ENCODE results near the gene RADIL.

Gene RADIL

GRCh38 chr7:4841836-4842235, 41.7 kb downstream of the RADIL start:
- DNase-seq (ENCODE audit: low read depth, low spot score), result no peak
- no peak for TF ChIP-seq CTCF (IDR thresholded peaks at IDR 0.05; ENCODE audit: low read depth, low read length)
- in situ Hi-C loops (cut with HindIII; ENCODE audit: low sequenced_read_pairs), result no loop called here
- H3K4me3 ChIP-seq (ENCODE audit: low read depth, low read length), result no peak overlapping the region

- in situ Hi-C loops (cut with HindIII; ENCODE audit: low sequenced_read_pairs), result no loop called here
- no peak for DNase-seq (ENCODE audit: low read depth, low spot score)
- TF ChIP-seq CTCF (IDR thresholded peaks at IDR 0.05; ENCODE audit: low read depth, low read length), result no peak
- H3K4me3 ChIP-seq (ENCODE audit: low read depth, low read length), result no peak overlapping the region
Measured at GRCh38 chr7:4841007-4841784, 42.3 kb downstream of the RADIL start.

- TF ChIP-seq CTCF (IDR thresholded peaks at IDR 0.05; ENCODE audit: low read depth, low read length), result no peak
- in situ Hi-C loops (cut with HindIII; ENCODE audit: low sequenced_read_pairs), result no loop called here
- H3K4me3 ChIP-seq (ENCODE audit: low read depth, low read length), result no peak overlapping the region
- DNase-seq (ENCODE audit: low read depth, low spot score), result no peak
Measured at GRCh38 chr7:4840079-4840501, 43.4 kb downstream of the RADIL start.

- no peak overlapping the region for H3K4me3 ChIP-seq (ENCODE audit: low read depth, low read length)
- in situ Hi-C loops (cut with HindIII; ENCODE audit: low sequenced_read_pairs), result no loop called here
- DNase-seq (ENCODE audit: low read depth, low spot score), result no peak
- TF ChIP-seq CTCF (IDR thresholded peaks at IDR 0.05; ENCODE audit: low read depth, low read length), result no peak
Measured at GRCh38 chr7:4838626-4839334, 44.7 kb downstream of the RADIL start.

GRCh38 chr7:4837803-4838625, 45.5 kb downstream of the RADIL start:
- H3K4me3 ChIP-seq (ENCODE audit: low read depth, low read length), result no peak overlapping the region
- no peak for DNase-seq (ENCODE audit: low read depth, low spot score)
- in situ Hi-C loops (cut with HindIII; ENCODE audit: low sequenced_read_pairs), result no loop called here
- TF ChIP-seq CTCF (IDR thresholded peaks at IDR 0.05; ENCODE audit: low read depth, low read length), result no peak

GRCh38 chr7:4837041-4837802, 46.3 kb downstream of the RADIL start:
- DNase-seq (ENCODE audit: low read depth, low spot score), result no peak
- TF ChIP-seq CTCF (IDR thresholded peaks at IDR 0.05; ENCODE audit: low read depth, low read length), result no peak
- no peak overlapping the region for H3K4me3 ChIP-seq (ENCODE audit: low read depth, low read length)
- in situ Hi-C loops (cut with HindIII; ENCODE audit: low sequenced_read_pairs), result no loop called here

All from astrocyte of the spinal cord (primary cell).